Natural killer cell (primary cell): ENCODE measurements around the gene TRIM26. TPM values are rescaled to one million over a fixed set of nuclear protein-coding genes. Genes with fewer than 3 reads are reported as not detected.

Experiments used
- ATAC-seq, 3 donors: fragments of 150-1000 bp in 2 of 3; fragments of 200-7000 bp in 1 of 3; cut with Tn5 transposase; 1 replicate in 1 of 3; 2 replicates in 2 of 3; pipeline ENCODE4 v1.10.0; 2021; ENCODE audit warnings: mild to moderate bottlenecking in 2 of 3, moderate library complexity in 2 of 3
- DNase-seq, 2 donors: peaks; one replicate each; pipeline versions ENCODE4 v3.0.0 to v3.0.0-alpha.2; 2013 to 2021; ENCODE audit warnings: mixed read lengths in 1 of 2
- H3K27ac ChIP-seq: one replicate; pipeline ENCODE4 v1.5.1; 2013; ENCODE audit warnings: mild to moderate bottlenecking, low read length
- H3K27me3 ChIP-seq: one replicate; pipeline ENCODE4 v1.6.1; 2013; ENCODE audit warnings: low read length; ENCODE audit not compliant: control insufficient read depth, insufficient read depth
- H3K36me3 ChIP-seq: one replicate; pipeline ENCODE4 v1.6.1; 2013; ENCODE audit warnings: low read length; ENCODE audit not compliant: control insufficient read depth, insufficient read depth
- H3K4me1 ChIP-seq: one replicate; pipeline ENCODE4 v1.6.1; 2013; ENCODE audit warnings: low read length; ENCODE audit not compliant: control insufficient read depth, insufficient read depth
- H3K4me3 ChIP-seq: one replicate; pipeline ENCODE4 v1.5.1; 2013; ENCODE audit warnings: low read length
- H3K9me3 ChIP-seq: one replicate; pipeline ENCODE4 v1.6.1; 2013; ENCODE audit warnings: low read length; ENCODE audit not compliant: control insufficient read depth, insufficient read depth
- H3K27ac Mint-ChIP-seq, 2 donors: one replicate each; pipeline ENCODE4 v1.8.0; 2022; ENCODE audit warnings: mild to moderate bottlenecking in 2 of 2, mixed read lengths in 2 of 2, moderate library complexity in 1 of 2
- H3K27me3 Mint-ChIP-seq, 2 donors: one replicate each; pipeline ENCODE4 v1.8.0; 2022; ENCODE audit warnings: low read depth in 2 of 2, mixed read lengths in 2 of 2
- H3K36me3 Mint-ChIP-seq: one replicate; pipeline ENCODE4 v1.8.0; 2022; ENCODE audit warnings: mixed read lengths
- H3K4me1 Mint-ChIP-seq, 2 donors: one replicate each; pipeline ENCODE4 v1.8.0; 2022; ENCODE audit warnings: mixed read lengths in 2 of 2
- H3K4me3 Mint-ChIP-seq: one replicate; pipeline ENCODE4 v1.8.0; 2022; ENCODE audit warnings: mild to moderate bottlenecking, moderate library complexity, mixed read lengths
- H3K9me3 Mint-ChIP-seq, 2 donors: one replicate each; pipeline ENCODE4 v1.8.0; 2022; ENCODE audit warnings: mixed read lengths in 2 of 2
- WGBS: methylation state at CpG from one replicate; pipeline ENCODE4 v1.1.7; 2013; ENCODE audit warnings: missing lambda C conversion rate; ENCODE audit not compliant: insufficient coverage; 5-methylcytosine and 5-hydroxymethylcytosine counted together
- intact Hi-C: fragments of 100-400 bp; cut with micrococcal nuclease; formaldehyde crosslinking; loops from one replicate; pipeline ENCODE4 v1.14.2; 2022
- total RNA-seq, 4 donors: library from RNA; stranded (reverse); fragments of 120-200 nt in 1 of 4; gene quantifications; one replicate each; pipeline versions ENCODE4 v1.2.3 to v1.2.4, GENCODE V29; 2013 to 2022
- TF ChIP-seq, protein P1 (sequence below): fragments of 200-600 bp; IDR thresholded peaks from one replicate; pipeline ENCODE4 v1.8.0; 2022; ENCODE audit warnings: antibody characterized with exemption

Gene TRIM26
- total RNA-seq, 3 donors from 2014 or later (not counting 1 experiment from before 2014, with no cell fraction given) = 69.3 to 73.7 (median 71.6) TPM

DNA sequence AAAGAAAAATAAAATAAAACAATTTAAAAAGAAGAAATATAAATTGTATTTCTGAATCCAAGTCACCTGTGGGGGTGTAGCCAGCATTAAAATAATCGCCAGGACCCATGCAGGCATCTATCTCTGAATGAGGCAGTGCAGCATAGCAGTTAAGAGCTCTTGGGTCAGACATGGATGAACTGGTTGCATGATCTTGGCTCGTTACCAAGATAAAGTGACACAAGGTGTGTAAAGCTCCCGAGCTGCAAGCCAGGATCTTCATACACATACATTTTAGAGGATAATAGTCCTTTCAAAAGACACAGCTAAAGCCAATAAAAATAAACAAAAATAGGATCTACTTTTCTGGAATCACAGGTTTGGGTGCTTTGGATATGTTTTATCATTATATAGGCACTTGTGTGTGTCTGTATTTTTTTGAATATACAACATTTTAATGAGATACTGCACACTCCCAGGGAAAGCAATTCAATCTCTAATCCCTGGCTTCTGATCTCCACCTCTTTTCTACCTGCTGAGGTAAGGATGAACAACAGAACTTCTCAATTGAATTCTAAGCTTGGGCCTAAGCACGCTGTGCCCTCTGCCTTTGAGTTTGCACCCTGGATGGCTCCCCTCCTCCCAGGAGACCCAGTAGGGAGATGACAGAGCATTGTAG lies 61.1 kb downstream of the TRIM26 start:
- DNase-seq (no peak), ATAC-seq (no peak)
- no peak overlapping the region for H3K27ac ChIP-seq
- H3K4me3 ChIP-seq = no peak overlapping the region
- TF ChIP-seq, protein P1, sequence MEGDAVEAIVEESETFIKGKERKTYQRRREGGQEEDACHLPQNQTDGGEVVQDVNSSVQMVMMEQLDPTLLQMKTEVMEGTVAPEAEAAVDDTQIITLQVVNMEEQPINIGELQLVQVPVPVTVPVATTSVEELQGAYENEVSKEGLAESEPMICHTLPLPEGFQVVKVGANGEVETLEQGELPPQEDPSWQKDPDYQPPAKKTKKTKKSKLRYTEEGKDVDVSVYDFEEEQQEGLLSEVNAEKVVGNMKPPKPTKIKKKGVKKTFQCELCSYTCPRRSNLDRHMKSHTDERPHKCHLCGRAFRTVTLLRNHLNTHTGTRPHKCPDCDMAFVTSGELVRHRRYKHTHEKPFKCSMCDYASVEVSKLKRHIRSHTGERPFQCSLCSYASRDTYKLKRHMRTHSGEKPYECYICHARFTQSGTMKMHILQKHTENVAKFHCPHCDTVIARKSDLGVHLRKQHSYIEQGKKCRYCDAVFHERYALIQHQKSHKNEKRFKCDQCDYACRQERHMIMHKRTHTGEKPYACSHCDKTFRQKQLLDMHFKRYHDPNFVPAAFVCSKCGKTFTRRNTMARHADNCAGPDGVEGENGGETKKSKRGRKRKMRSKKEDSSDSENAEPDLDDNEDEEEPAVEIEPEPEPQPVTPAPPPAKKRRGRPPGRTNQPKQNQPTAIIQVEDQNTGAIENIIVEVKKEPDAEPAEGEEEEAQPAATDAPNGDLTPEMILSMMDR = no peak
- H3K9me3 Mint-ChIP-seq = no peaks in the 10 kb centered on the region
- no peaks in the 10 kb centered on the region for H3K9me3 ChIP-seq
- H3K36me3 ChIP-seq = no peaks in the 10 kb centered on the region
- H3K4me1 ChIP-seq = no peaks in the 10 kb centered on the region
- WGBS = 88% methylated on average over 3 of the region's 4 CpGs
- H3K4me3 Mint-ChIP-seq = no peak overlapping the region
- H3K27me3 ChIP-seq = peaks cover 3% of the 10 kb centered on the region
- H3K4me1 Mint-ChIP-seq = peaks cover 4 to 5% of the 10 kb centered on the region in 2 donors
- H3K36me3 Mint-ChIP-seq = no peaks in the 10 kb centered on the region
- intact Hi-C loops = no loop called here
- no peak overlapping the region for H3K27ac Mint-ChIP-seq
- peaks cover 24 to 33% of the 10 kb centered on the region in 2 donors for H3K27me3 Mint-ChIP-seq

DNA sequence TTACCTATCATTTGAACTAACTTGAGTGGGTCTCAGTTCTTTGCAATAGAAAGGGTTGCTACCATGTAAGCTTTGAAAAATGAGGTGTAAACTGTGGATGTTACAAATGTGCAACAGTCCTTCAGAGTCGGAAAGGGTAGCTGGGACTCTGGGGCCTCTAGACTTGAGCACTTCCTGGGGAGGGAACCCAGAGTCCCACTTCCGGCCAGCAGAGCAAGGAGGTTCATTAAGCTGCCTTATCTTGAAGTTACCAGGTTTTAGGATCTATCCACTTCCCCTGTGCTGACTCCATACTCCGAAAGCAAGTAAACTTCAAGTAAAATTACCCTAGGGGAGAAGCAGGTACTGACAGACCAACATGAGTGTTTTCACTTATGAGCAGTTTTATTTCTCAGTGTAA lies 61.6 kb downstream of the TRIM26 start:
- H3K36me3 ChIP-seq = no peaks in the 10 kb centered on the region
- Mint-ChIP-seq H3K36me3 (no peaks in the 10 kb centered on the region), H3K9me3 (no peaks in the 10 kb centered on the region), H3K4me1 (peaks cover 4 to 5% of the 10 kb centered on the region in 2 donors), H3K27ac (no peak overlapping the region), H3K27me3 (peaks cover 24 to 33% of the 10 kb centered on the region in 2 donors), H3K4me3 (no peak overlapping the region)
- no peaks in the 10 kb centered on the region for H3K4me1 ChIP-seq
- no peak for DNase-seq
- ATAC-seq = no peak
- peaks cover 3% of the 10 kb centered on the region for H3K27me3 ChIP-seq
- H3K27ac ChIP-seq = no peak overlapping the region
- no peak overlapping the region for H3K4me3 ChIP-seq
- intact Hi-C loops = no loop called here
- WGBS = 22% methylated on average over 3 of the region's 3 CpGs
- no peaks in the 10 kb centered on the region for H3K9me3 ChIP-seq
- TF ChIP-seq, protein P1 = no peak

DNA sequence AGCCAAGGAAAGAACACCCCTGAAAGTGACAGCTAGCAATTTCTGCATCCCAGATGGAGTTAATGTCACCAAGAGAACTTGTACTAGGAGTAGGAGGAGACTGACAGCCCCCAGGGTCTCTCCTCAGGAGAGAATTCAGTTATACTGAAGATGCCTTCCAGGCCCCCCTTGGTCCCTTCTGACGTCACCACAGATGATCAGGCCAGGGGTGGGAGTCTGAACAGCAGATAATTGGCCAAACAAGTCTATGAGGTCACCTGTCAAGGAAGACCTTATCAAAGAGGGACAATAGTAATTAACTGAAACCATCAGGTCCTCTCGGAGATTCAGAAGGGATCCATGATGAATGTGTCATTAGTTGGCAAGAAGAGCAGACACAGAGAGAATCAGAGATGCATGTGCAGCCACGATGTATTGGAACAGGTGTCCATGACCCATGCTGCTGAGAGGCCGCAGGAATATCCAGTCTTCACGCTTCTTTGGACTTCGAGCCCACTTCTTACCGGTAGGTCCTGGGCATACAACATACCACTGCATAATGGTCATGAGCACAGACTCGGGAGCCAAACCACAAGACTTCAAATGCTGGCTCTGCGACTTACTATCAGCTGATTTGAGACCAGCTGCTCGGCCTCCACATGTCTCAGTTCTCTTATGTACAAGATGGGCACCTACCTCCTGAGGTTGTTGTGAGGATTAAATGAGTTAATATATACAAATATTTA lies 62.4 kb downstream of the TRIM26 start:
- TF ChIP-seq, protein P1 = no peak
- no peak overlapping the region for H3K4me3 ChIP-seq
- DNase-seq (no peak), ATAC-seq (no peak)
- H3K4me3 Mint-ChIP-seq = no peak overlapping the region
- no peaks in the 10 kb centered on the region for H3K36me3 ChIP-seq
- no peaks in the 10 kb centered on the region for H3K9me3 ChIP-seq
- no peaks in the 10 kb centered on the region for H3K4me1 ChIP-seq
- H3K9me3 Mint-ChIP-seq = no peaks in the 10 kb centered on the region
- H3K27ac ChIP-seq = no peak overlapping the region
- WGBS = 84% methylated on average over 10 of the region's 10 CpGs
- no peak overlapping the region for H3K27ac Mint-ChIP-seq
- peaks cover 3% of the 10 kb centered on the region for H3K27me3 ChIP-seq
- peaks cover 19 to 30% of the 10 kb centered on the region in 2 donors for H3K27me3 Mint-ChIP-seq
- H3K4me1 Mint-ChIP-seq = peaks cover 4 to 5% of the 10 kb centered on the region in 2 donors
- intact Hi-C loops = no loop called here
- H3K36me3 Mint-ChIP-seq = no peaks in the 10 kb centered on the region
